ENCODE data around the gene STOX2. TPM values are rescaled to one million over a fixed set of nuclear protein-coding genes. Genes with fewer than 3 reads are reported as not detected.

The STOX2 gene
- total and polyA plus RNA-seq, 4 donors = 1.8 to 27.5 (median 8.6) TPM

DNA sequence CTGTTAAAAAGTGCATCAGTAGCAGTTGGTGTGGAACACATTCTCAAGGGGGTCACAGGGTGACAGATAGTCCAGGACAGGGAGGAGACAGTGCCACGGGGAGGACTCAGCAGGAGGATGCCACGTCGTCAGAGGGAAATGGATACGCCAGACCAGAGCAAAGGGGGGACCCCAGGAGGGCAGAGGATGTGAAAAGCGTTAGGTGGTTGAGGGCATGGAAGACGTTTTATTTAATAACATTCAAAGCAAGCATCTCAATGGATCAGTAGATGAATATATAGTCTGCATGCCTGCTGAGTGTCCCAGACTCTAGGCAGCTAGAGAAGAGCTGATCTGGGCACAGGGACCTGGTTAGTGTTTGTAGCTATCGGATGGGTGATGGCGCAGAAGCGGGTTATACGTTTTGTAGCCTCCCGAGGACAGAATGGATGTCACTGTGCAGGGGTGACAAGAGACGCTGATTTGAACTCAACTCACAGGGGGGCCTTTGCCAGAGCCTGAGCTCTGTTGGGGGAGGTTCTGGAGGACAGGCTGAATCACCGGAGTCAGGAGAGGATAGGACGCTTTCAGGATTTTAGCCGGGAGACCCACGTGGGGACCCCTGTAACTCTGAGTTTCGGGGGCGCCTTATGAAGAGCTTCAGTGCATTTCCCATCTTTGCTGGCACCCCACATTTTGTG lies 81.3 kb downstream of the STOX2 start:
- DNase-seq (no peak), ATAC-seq (ENCODE audit: insufficient read depth, low FRiP score) (no peak)
- TF ChIP-seq, protein P1, sequence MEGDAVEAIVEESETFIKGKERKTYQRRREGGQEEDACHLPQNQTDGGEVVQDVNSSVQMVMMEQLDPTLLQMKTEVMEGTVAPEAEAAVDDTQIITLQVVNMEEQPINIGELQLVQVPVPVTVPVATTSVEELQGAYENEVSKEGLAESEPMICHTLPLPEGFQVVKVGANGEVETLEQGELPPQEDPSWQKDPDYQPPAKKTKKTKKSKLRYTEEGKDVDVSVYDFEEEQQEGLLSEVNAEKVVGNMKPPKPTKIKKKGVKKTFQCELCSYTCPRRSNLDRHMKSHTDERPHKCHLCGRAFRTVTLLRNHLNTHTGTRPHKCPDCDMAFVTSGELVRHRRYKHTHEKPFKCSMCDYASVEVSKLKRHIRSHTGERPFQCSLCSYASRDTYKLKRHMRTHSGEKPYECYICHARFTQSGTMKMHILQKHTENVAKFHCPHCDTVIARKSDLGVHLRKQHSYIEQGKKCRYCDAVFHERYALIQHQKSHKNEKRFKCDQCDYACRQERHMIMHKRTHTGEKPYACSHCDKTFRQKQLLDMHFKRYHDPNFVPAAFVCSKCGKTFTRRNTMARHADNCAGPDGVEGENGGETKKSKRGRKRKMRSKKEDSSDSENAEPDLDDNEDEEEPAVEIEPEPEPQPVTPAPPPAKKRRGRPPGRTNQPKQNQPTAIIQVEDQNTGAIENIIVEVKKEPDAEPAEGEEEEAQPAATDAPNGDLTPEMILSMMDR (IDR thresholded peaks at IDR 0.05; ENCODE audit: control extremely low read depth, extremely low read depth) = no peak
- Histone ChIP-seq H3K9me3 (ENCODE audit: control insufficient read depth in 4 of 4, insufficient read depth in 3 of 4, low read length in 3 of 4) (no peaks in the 10 kb centered on the region), H3K4me1 (ENCODE audit: control insufficient read depth in 5 of 5, insufficient read depth in 5 of 5, low read length in 5 of 5) (peaks cover 0 to 42% (median 7%) of the 10 kb centered on the region in 5 donors), H3K9ac (ENCODE audit: insufficient read depth in 1 of 2, low read length in 2 of 2) (no peak overlapping the region), H3K36me3 (ENCODE audit: control insufficient read depth in 4 of 4, insufficient read depth in 4 of 4, low read length in 4 of 4) (no peaks in the 10 kb centered on the region), H3K27ac (ENCODE audit: low read depth in 1 of 2, low read length in 1 of 2) (no peak overlapping the region), H3K4me3 (no peak overlapping the region), H3K27me3 (ENCODE audit: control insufficient read depth in 3 of 3, insufficient read depth in 3 of 3, low read length in 2 of 3) (no peaks in the 10 kb centered on the region)
- 93 to 94% methylated on average over 18 of the region's 18 CpGs for WGBS, 2 donors

DNA sequence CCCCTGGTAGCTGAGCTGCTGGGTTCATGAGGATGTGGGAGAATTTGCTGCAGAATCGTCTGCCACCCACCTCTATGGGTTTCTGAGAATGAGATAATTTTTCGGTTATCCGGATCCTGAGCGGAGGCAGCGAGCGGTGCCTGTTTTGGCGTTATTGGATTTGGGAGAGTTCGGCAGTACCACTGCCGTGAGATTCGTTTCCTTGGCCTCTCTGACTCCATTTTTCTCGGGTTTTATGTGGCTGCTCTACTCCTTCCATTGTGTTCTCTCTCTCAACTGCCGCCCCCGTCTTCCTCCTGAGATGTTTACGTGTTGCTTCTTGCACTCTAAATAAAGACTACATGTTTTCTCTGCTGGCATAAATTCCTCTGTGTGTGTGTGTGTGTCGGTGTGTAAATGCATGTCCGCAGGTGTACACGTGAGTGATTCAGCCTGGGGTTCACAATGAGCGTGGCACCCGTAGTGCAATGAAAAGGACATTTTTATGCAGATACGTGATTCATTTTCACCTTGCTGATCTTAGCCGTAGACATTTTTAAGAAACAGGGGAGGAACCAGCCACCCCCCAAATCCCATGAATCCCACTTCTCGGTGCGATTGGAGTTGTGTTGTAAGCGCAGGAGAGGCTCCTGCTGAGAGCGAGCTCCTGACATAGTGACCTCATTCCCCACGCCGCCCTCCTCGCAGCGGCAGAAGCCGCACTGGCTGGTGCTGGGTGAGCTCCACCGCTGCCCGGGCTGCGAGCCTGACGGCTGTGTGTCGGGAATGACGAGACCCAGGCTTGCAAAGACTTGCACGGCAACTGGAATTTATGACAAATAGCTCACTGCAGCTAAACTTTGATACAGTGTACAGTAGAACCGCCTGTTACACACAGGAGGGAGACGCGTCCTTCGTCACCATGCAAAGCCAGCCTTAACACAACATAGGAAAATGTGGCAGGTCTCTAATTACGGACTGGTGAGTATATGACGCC lies 82.2 kb downstream of the STOX2 start:
- peaks cover 0 to 42% (median 7%) of the 10 kb centered on the region in 5 donors for H3K4me1 ChIP-seq (ENCODE audit: control insufficient read depth in 5 of 5, insufficient read depth in 5 of 5, low read length in 5 of 5)
- no peaks in the 10 kb centered on the region for H3K9me3 ChIP-seq (ENCODE audit: control insufficient read depth in 4 of 4, insufficient read depth in 3 of 4, low read length in 3 of 4)
- no peak overlapping the region for H3K4me3 ChIP-seq
- peak overlapping the region; percentile 37 to 86 for H3K27ac ChIP-seq (ENCODE audit: low read depth in 1 of 2, low read length in 1 of 2)
- DNase-seq = peak; percentile 82 to 83 (median 83)
- peak; percentile 35 for ATAC-seq (ENCODE audit: insufficient read depth, low FRiP score)
- H3K9ac ChIP-seq (ENCODE audit: insufficient read depth in 1 of 2, low read length in 2 of 2) = peak overlapping the region; percentile 42 to 51
- no peaks in the 10 kb centered on the region for H3K36me3 ChIP-seq (ENCODE audit: control insufficient read depth in 4 of 4, insufficient read depth in 4 of 4, low read length in 4 of 4)
- TF ChIP-seq, protein P1 (IDR thresholded peaks at IDR 0.05; ENCODE audit: control extremely low read depth, extremely low read depth) = no peak
- WGBS, 2 donors = 49 to 78% methylated on average over 43 of the region's 43 CpGs
- no peaks in the 10 kb centered on the region for H3K27me3 ChIP-seq (ENCODE audit: control insufficient read depth in 3 of 3, insufficient read depth in 3 of 3, low read length in 2 of 3)

DNA sequence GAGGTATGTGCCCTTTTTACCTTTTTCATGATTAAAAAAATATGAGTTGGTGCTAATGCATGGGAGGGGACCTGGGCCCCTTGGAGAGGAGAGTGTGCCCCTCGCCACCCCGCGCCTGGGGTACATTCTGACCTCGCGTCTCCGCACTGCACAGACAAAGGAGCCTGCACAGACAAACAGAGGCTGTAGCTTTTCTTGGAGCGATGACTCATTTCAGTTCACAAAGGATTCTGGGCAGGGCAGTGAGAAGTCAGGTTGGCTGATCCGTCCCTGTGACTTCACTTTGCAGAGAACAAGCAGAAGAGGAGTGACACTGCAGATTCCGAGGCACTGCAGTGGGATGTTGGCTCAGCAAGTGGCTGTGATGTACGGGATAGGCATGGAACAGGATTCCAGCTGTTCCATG lies 82.9 kb downstream of the STOX2 start:
- Histone ChIP-seq H3K9ac (ENCODE audit: insufficient read depth in 1 of 2, low read length in 2 of 2) (peak overlapping the region; percentile 42 to 51), H3K36me3 (ENCODE audit: control insufficient read depth in 4 of 4, insufficient read depth in 4 of 4, low read length in 4 of 4) (no peaks in the 10 kb centered on the region), H3K27ac (ENCODE audit: low read depth in 1 of 2, low read length in 1 of 2) (peak overlapping the region; percentile 37 to 86), H3K4me3 (no peak overlapping the region), H3K9me3 (ENCODE audit: control insufficient read depth in 4 of 4, insufficient read depth in 3 of 4, low read length in 3 of 4) (no peaks in the 10 kb centered on the region), H3K27me3 (ENCODE audit: control insufficient read depth in 3 of 3, insufficient read depth in 3 of 3, low read length in 2 of 3) (no peaks in the 10 kb centered on the region), H3K4me1 (ENCODE audit: control insufficient read depth in 5 of 5, insufficient read depth in 5 of 5, low read length in 5 of 5) (peaks cover 0 to 42% (median 7%) of the 10 kb centered on the region in 5 donors)
- WGBS, 2 donors = 18 to 46% methylated on average over 10 of the region's 10 CpGs
- ATAC-seq (ENCODE audit: insufficient read depth, low FRiP score) (peak; percentile 91), DNase-seq (peak; percentile 71 to 86 (median 77))
- TF ChIP-seq, protein P1 (IDR thresholded peaks at IDR 0.05; ENCODE audit: control extremely low read depth, extremely low read depth) = no peak

Data from lung (tissue), 12 donors.